ENCODE measurements around the gene ACVR1B. TPM values are rescaled to one million over a fixed set of nuclear protein-coding genes. Genes with fewer than 3 reads are reported as not detected.
A peak's percentile ranks its signal among the peaks of the same experiment; 100 is the strongest.
"Not testable (repeated sequence)": the region's sequence is repeated elsewhere in the genome, so short reads cannot be mapped to it uniquely, and the experiment has no call there.

The ACVR1B gene
- total RNA-seq, 2 donors from 2014 or later: 67.6 to 84.7 TPM

DNA sequence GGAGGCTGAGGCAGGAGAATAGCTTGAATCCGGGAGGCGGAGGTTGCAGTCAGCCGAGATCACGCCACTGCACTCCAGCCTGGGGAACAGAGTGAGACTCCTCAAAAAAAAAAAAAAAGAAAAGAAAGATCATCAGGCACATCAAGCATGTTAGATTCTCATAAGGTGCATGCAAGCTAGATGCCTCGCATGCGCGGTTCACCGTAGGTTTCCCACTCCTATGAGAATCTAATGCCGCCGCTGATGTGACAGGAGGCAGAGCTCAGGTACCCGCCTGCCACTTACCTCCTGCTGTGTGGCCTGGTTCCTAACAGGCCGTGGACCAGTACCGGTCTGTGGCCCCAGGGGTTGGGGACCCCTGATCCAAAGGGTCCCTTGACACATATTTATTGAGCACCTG is 7.0 kb downstream of the ACVR1B start:
- DNase-seq (no peak), ATAC-seq (no peak)
- intact Hi-C loops (cut with DNase I, micrococcal nuclease): no loop called here

DNA sequence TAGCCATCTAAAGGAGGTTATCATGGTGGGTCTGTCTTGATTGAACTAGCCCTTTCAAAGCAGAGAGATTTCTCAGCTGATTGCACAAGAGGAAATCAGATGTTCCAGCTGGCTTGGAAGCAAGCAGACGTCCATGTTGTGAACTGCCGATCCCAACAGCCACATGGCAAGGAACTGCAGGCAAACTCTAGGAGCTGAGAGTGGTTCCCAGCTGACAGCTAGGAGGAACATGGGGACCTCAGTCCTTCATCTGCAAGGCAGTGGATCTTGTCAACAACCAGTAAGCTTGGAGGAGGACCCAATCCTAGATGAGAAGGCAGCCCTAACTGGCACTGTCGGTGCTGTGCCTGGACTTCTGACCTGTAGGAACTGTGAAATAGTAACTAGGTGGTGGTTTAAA is 7.7 kb downstream of the ACVR1B start:
- peak; percentile 28 to 52 for DNase-seq
- ATAC-seq: peak; percentile 18
- intact Hi-C loops (cut with DNase I, micrococcal nuclease): no loop called here

DNA sequence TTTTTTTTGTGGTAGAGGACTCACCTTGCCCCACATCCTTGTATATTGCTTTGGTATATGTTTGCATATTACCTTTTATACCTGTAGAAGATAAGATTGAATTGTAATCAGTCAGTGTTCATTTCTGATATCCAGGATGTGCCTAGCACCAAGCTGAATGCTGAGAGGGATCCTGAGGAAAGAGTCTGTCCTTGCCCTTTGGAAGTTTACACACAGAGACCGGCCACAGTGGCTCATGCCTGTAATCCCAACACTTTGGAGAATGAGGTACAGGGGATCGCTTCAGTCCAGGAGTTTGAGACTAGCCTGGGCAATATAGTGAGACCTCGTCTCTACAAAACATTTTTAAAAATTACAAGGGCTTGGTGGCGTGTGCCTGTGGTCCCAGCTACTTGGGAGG is 8.4 kb downstream of the ACVR1B start:
- intact Hi-C loops (cut with DNase I, micrococcal nuclease): no loop called here
- ATAC-seq (no peak), DNase-seq (no peak)

DNA sequence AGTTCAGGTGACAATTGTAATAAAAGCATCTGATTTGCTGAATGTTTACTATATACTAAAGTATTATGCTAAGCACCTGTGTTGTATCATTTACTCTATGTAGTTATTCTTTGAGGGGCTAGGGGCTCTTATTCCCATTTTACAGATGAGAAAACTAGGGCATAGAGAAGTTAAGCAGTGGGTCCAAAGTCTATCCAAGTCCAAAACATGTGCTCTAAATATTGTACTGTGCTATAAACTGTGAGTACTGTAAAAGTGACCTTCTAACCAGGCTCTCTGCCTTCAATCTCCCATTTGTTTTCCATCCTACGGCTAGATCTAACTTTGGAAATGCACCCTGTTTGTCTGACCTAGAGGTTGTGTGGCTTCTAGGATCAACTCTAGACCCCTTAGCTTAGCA is 9.0 kb downstream of the ACVR1B start:
- DNase-seq: no peak
- ATAC-seq: peak; percentile 42
- intact Hi-C loops (cut with DNase I, micrococcal nuclease): no loop called here

DNA sequence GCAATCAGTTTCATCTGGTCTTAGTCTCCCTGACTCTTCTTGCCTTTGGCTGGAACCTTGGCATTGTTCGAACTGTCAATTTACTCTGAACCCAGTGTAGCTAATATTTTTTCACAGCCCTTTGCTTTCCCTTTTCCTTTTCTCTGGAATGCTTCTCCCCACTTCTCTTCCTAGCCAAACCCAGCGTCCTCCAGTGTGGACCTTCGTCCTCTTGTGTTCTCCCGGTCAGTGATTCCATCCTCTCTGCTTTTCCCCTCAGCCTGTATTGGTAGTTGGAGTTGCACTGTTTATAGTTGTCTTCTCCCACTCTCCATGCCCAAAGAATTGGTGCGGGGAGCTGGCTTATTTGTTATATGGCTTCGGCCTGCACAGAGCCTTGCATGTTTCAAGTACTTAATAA is 9.4 kb downstream of the ACVR1B start:
- DNase-seq (no peak), ATAC-seq (no peak)
- intact Hi-C loops (cut with DNase I, micrococcal nuclease): no loop called here

DNA sequence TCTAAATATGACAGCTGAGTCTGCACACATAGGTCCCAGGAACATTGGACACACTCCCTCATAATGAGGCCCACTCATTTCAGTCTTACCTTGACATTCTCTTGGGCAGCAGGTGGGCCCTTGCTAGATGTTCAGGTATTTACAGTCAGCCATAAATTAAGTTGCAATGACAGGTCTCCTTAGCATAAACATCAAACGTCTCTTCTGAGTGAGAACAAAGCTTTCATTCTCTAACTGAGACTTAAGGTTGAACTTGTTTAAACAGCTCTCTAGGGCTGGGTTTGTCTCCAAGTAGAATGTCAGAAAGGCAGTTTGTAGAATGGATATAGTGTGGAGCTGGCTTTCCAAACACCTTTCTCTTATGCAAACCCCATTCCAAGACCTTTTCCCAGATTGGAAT is 10.3 kb downstream of the ACVR1B start:
- DNase-seq: peak in 1 of 2 donors; percentile 65
- intact Hi-C loops (cut with DNase I, micrococcal nuclease): no loop called here

DNA sequence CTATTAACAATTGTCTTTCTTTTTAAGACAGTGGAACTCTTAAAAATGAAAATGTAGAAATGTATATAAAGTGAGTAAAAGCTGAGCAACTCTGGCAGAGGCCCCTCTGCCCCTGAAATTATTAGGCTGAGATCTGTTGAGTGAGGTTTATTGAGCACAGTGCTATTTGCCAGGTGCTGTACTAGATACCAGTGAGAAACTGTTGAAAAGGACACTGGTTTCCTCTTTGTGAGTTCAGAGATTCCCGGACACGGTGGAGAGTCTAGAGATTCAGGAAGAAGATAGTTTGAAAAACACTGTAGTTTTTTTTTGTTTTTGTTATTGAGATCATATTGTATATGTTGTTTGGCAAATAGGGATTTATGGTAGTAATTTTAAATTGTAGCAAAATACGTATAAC is 11.2 kb downstream of the ACVR1B start:
- DNase-seq (no peak), ATAC-seq (peak; percentile 26)
- intact Hi-C loops (cut with DNase I, micrococcal nuclease): no loop called here

More for the DNA sequence above, 10.3 kb downstream of the ACVR1B start:
- ATAC-seq: peak; percentile 79

DNA sequence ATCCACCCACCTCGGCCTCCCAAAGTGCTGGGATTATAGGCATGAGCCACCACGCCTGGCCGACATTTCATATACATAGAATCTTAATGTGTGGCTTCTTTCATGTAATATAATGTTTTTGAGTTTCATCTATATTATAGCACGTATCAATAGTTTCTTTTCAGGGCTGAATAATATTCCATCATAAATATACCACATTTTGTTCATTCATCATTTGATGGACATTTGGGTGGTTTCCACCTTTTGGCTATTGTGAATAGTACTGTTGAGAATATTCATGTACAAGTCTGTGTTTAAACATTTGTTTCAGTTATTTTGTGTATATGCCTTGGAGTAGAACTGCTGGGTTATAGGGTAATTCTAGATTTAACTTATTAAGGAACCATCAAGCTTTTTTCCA is 12.0 kb downstream of the ACVR1B start:
- intact Hi-C loops (cut with DNase I, micrococcal nuclease): no loop called here
- no peak for ATAC-seq
- DNase-seq: no peak

DNA sequence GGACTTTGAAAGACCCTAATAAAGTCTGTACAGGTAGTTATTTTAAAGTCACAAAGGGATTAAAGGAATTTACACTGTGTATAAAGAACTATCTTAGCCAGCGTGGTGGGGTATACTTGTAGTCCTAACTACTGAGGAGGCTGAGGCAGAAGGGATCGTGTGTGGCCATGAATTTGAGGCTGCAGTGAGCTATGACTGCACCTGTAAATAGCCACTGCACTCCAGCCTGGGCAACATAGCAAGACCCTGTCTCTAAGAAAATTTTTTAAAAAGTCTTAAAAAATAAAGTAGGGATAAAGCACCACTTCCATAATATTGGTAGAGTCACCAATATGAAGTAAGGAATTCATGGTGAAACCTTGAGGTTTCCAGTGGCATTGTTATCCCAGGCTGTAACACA is 18.1 kb downstream of the ACVR1B start:
- DNase-seq (no peak), ATAC-seq (no peak)
- intact Hi-C loops (cut with DNase I, micrococcal nuclease): no loop called here

DNA sequence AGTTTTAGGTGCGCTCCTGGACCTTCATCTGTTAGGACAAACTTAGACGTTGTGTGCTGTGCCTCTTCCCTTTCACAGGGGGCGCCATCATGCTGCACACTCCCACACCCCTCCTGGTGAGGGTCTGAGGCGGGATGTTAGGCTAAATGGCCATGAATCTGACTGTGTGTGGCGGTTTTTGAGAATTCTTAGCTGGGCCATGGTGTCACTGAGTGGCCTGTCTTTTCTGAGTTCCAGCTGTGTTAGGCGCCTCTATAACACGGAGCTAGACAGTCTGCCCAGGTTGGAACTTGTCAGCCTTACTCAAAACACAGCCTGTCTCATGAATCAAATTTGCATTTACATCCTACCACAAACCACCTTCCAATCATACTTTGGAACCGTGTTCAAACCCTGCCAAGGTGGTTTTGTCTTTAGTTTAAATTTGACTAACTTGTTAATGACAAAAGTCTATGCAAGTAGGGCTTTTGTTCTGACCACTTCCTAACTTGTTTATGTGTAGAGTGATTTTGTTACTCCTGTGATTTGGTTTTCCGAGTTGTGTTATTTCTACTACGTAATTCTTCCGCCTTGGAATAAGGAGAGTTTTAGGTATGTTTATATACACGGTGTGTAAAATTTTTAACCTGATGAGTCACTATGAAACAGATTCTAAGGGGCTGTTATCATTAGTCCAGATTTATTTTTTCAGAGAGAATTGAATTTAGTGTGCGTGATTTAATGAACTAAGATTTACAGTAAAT is 19.6 kb downstream of the ACVR1B start:
- intact Hi-C loops (cut with DNase I, micrococcal nuclease): no loop called here
- peak; percentile 69 for ATAC-seq
- peak in 1 of 2 donors; percentile 23 for DNase-seq

DNA sequence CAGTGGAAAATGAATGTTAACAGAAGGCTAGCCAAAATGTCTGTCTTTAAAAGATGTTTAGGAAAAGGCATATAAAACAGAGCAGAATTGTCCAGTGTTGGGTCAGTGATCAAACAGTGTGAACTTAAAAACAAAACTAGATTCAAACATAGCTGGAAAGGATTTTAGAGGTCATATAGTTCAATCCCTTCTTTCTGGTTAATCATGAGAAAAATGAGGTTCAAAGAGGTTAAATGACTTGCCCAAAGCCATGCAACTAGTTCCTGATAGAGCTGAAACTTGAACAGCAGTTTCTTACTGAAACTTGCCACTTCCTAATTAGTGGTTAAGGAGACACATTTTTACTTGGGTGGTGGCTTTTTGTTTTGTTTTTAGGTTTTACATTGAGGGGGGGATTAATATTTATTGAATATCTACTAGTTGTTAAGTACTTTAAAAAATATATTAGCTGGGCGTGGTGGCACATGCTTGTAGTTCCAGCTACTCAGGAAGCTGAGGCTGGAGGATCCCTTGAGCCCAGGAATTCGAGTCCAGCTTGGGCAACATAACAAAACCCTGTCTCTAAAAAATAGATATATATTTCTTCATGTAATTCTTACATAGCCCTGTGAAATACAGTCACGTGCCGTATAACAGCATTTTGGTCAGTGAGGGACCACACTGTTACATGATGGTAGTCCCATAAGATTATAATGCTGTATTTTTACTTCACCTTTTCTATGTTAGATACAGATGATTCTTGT is 20.4 kb downstream of the ACVR1B start:
- intact Hi-C loops (cut with DNase I, micrococcal nuclease): no loop called here
- ATAC-seq (no peak), DNase-seq (no peak)

DNA sequence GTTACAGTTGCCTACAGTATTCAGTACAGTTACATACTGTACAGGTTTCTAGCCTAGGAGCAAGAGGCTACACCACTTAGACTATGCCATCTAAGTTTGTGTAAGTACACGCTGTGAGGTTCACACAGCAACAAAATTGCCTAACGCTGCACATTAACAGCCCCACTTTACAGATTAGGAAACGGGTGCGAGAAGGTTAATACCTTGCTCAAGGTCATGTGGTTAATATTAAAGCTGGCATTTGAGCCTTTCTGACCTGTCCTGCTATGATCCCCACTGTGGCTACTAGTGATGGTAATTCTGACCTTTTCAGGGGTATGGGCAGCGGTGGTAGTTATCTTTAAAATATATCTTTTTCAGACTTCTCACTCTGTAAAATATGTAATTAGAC is 20.9 kb downstream of the ACVR1B start:
- no peak for DNase-seq
- intact Hi-C loops (cut with DNase I, micrococcal nuclease): no loop called here
- no peak for ATAC-seq

DNA sequence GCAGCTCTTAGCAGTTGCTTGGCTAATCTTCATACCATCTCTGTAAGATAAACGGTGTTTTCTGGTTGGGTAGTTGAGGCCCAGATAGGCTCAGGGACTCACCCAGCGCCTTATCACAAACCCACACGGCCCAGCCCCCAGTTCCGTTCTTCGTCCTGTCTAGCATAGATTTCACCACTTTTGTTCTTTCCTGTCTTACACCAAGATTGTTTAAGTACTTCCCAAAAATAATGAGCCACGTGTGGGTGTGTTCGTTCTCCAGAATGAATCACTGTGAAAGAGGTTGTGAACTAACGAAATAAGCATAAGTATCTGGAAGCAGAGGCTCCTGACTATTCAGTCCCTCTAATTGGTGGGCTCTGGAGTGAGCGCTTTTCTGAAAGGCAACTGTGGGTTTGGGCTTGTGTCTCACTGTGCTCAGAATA is 21.4 kb downstream of the ACVR1B start:
- intact Hi-C loops (cut with DNase I, micrococcal nuclease): no loop called here
- DNase-seq: peak in 1 of 2 donors; percentile 27
- ATAC-seq: no peak

DNA sequence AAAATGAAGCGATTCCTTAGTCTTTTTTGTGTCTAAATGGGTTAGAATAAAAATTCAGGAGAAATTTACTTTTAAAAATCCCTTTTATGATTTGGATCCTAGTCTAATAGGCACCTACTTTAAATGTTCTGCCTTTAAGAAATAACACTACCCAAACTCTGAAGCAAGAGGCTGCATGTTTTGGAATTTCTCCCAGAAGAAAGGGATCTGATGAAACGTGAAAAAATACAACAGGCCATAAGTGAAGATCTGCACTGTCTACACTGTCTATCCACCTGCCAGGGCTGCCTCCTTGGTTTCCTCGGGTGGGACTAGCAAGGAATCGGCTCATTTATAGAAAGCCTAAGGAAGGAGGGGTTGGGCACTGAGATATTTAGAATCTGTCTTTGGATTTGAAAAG is 22.1 kb downstream of the ACVR1B start:
- intact Hi-C loops (cut with DNase I, micrococcal nuclease): no loop called here

DNA sequence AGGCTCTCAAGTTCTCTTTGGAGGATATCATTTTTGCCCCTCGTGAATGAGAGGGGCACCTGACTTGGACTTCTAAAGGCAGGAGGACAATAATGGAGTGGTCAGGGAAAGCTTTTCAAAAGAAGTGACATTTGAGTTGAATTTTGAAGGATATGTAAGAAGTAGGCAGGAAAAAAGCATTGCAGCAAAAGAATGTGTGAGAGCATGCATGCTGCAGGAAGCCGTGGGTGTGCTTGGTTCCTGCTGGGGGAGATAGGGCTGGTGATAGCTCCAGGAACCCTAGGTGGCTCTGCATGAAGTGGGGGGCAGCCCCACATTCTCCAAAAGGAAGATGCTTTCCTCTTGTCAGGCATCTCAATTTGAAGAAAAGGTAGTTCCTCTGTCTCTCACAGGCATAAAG is 23.1 kb downstream of the ACVR1B start:
- intact Hi-C loops (cut with DNase I, micrococcal nuclease): no loop called here
- ATAC-seq (no peak), DNase-seq (no peak)

More for the DNA sequence above, 22.1 kb downstream of the ACVR1B start:
- no peak for ATAC-seq
- no peak for DNase-seq

DNA sequence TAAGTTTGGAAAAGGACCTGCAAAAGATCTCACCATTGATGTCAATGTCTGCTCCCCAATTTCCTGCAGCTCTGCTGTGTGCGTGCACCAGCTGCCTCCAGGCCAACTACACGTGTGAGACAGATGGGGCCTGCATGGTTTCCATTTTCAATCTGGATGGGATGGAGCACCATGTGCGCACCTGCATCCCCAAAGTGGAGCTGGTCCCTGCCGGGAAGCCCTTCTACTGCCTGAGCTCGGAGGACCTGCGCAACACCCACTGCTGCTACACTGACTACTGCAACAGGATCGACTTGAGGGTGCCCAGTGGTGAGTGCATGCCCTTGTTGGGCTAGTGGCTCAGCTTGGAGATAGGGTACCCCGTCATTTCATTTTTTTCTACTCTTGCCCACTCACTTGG is 23.7 kb downstream of the ACVR1B start:
- no peak for ATAC-seq
- intact Hi-C loops (cut with DNase I, micrococcal nuclease): no loop called here
- DNase-seq: no peak

DNA sequence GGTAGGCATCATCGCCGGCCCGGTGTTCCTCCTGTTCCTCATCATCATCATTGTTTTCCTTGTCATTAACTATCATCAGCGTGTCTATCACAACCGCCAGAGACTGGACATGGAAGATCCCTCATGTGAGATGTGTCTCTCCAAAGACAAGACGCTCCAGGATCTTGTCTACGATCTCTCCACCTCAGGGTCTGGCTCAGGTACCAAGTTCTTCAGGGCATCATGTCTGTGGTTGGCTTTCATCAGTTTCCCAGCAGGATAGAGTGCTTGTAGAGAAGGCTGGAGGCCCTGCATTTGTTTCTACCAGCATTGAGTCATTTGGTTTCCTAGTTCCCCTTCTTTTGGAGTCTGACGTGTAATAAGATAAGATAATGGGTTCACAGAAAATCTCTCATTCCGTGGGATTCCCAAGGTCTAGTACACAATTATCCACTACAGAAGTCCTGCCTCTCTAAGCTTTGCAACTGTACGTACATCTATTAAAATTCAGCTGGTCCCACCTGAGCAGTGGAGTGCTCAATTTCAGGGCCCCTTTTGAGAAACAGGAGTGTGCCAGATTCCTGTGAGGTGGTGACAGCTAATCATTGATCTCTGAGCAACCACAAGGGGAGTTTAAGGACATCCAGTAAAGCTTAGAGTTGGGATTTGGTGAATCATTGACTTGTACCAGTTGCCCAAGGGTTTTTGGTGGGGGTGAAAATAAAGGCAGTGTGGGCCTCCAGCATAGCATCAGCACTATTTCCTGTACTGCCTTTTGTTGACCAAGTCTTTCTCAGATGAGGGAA is 25.1 kb downstream of the ACVR1B start:
- DNase-seq: no peak
- no peak for ATAC-seq
- intact Hi-C loops (cut with DNase I, micrococcal nuclease): no loop called here

DNA sequence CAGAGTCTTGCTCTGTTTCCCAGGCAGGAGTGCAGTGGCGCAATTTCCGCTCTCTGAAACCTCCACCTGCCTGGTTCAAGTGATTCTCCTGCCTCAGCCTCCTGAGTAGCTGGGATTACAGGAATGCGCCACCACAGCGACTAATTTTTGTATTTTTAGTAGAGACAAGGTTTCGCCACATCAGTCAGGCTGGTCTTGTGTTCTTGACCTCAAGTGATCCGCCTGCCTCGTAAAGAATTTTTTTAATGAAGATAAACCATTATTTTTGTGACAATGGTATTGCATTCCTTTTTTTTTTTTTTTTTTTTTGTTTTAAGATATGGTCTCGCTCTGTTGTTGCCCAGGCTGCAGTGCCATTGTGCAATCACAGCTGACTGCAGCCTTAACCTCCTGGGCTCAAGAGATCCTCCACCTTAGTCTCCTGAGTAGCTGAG is 25.8 kb downstream of the ACVR1B start:
- intact Hi-C loops (cut with DNase I, micrococcal nuclease): no loop called here
- DNase-seq (no peak), ATAC-seq (no peak)

DNA sequence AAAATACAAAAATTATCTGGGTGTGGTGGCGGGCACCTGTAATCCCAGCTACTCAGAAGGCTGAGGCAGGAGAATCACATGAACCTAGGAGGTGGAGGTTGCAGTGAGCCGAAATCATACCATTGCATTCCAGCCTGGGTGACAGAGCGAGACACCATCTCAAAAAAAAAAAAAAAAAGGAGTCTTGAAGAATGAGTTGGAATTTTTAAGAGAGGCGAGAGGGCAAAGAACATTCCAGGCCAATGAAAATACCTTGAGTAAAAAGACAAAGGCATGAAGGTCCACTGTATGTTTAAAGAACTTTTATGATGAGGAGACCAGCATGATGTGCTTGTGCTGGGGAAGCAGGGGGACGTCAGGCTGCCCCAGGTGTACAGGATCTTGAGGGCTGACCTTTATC is 27.8 kb downstream of the ACVR1B start:
- intact Hi-C loops (cut with DNase I, micrococcal nuclease); DNase-seq: not testable (repeated sequence)

More for the DNA sequence above, 27.8 kb downstream of the ACVR1B start:
- not testable (repeated sequence) for ATAC-seq

Data from left colon (tissue), 2 donors.